GM18861 (cell line): ENCODE results near the gene HAP1.

Source experiments
- ATAC-seq: cut with Tn5 transposase; IDR thresholded peaks from one replicate; pipeline ENCODE4 v1.9.1; 2021; ENCODE audit not compliant: unreplicated experiment

Gene HAP1

GRCh38 chr17:41763327-41763726 is 28.9 kb upstream of the HAP1 start:
- no peak for ATAC-seq

GRCh38 chr17:41762841-41763240 is 28.4 kb upstream of the HAP1 start:
- no peak for ATAC-seq

DNA sequence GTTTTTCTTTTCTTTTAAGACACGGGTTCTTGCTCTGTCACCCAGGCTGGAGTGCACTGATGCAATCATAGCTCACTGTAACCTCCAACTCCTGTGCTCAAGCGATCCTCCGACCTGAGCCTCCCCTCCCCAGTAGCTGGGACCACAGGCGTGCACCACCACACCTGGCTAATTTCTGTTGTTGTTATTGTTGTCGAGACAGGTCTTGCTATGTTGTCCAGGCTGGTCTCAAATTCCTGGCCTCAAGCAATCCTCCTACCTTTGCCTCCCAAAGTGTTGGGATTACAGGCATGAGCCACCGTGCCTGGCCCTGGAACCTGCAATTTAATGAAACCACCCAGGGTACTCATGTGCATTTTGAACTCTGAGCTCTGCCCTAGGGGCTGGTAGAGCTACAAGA is 27.9 kb upstream of the HAP1 start:
- ATAC-seq, result no peak

DNA sequence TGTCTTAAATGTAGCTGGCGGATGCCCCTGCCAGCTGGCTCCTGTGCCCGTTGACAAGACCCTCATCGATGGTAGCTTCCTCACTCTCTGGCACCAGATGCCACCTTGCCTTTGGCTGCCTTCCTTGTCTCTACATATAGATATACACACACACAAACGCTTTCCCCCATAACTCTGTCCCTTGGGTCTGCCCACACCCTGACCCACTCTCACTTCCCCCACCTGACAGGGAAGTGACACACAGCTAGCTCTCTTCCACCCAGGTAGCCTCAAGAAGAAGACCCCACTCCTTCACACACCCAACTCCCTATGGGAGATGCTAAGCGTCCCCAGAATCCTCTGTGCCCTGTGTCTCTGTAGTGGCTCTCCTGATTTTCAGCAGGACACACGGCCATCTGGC is 26.4 kb upstream of the HAP1 start:
- ATAC-seq, result no peak

DNA sequence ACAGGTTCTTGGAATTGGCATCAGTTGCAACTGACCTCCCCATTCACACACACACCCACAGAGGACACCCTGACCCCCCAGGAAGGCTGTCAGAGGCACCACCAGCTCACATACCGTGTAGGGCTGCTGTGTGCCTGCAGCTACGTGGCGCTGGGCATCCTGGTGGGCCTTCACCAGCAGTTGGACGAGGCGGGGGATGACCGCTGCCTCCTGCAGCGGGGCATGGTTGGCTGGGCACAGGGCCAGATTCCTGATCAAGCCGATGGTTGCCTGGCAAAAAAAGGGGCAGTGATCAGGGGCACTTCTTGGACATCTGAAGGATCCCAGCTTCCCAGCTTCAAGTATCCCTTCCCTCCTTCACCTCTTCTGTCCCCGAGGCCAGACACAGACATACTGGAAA is 24.2 kb upstream of the HAP1 start:
- ATAC-seq, result no peak

GRCh38 chr17:41754066-41754465 is 19.6 kb upstream of the HAP1 start:
- ATAC-seq, result no peak

DNA sequence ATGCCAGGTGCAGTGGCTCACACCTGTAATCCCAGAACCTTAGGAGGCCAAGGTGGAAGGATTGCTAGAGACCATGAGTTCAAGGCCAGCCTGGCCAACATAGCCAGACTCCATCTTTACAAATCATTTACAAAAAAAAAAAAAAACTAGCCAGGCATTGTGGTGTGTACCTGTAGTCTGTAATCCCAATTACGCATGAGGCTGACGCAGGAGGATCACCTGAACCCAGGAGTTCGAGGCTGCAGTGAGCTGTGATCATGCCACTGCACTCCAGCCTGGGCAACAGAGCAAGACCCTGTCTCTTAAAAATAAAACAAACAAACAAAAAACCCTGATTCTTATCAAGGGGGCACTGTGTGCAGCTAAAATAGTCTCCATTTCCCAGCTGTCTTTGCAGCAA is 16.8 kb upstream of the HAP1 start:
- ATAC-seq, result no peak

DNA sequence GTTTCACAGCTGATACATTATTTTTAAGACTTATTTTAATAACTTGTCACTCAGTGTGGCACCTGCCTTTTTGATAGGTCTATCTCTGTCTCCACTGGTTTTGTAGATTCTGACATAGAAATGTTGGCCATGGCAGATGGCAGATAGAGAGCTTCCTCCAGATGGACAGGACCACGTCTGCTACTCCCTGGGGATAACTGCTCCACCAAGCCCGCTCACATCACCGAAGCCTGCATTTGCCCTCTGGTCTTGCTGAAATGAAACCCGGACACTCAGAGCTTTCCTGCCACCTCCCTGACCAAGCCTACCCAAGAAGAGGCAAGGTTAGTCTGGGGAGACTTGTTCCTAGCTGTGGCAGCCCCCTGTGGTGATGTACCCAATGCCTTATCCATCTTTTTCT is 16.4 kb upstream of the HAP1 start:
- no peak for ATAC-seq

DNA sequence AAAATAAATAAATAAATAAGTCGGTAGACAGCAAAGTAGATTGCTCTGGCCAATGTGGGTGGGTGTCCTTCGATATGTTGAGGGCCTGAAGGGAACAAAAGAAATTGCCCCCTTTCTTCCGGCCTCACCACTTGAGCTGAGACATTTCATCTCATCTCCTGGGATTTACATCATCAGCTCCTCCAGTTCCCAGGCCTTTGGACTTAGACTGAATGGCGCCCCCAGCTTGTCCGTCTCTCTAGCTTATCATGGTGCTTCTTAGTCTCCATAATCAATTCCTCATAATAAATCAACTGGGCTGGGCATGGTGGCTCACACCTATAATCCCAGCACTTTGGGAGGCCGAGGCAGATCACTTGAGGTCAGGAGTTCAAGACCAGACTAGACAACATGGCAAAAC is 13.8 kb upstream of the HAP1 start:
- no peak for ATAC-seq

GRCh38 chr17:41741709-41742108 is 7.3 kb upstream of the HAP1 start:
- ATAC-seq, result no peak

DNA sequence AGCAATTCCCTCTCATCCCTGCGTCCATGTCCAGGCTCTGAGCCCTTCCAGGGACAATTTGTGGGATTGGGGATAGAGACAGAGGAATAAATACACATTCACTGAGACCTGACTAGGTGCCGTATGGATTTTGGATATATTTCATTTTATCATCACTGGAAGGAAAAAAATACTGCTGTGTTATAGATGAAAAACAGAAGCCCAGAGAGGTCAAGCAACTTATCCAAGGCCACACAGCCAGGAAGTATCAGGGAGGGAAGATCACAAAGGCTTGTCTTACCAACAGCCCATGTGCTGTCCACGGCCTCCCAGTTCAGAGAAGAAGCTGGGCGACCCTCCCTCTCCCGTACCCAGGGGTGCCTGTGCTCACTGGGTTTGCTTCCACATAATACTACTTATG is 6.1 kb upstream of the HAP1 start:
- ATAC-seq, result no peak

DNA sequence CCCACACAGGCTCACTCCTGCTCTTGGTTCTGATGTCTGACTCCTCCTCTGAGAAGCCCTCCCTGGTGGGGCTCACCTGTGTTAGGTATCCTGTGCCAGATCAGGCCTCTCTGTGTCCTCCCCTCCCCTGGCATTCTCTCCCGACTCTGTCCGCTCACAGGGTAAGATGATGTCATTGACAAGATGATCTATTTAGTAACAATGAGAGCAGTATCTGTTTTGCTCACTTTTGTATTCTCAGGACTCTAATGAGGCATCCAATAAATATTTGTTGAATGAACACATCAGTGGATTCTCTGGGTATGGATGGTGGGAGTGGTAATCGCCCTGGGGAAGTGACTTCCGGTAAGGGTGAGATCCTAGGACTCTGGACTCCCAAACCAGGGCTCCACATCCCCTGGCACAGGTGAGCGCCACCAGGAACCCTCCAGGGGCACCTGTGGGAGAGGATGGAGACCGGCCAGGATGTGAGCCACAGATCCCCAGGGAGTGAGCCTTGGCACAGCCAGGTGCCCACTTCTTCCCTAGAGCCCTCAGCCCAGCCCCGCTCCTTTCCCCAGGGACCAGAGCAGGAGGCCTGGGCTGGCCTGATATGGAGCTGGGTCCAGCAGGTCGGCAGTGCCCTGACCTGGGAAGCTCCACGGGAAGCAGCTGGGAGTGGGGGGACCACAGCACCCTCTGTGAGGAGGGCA is 5.4 kb upstream of the HAP1 start:
- ATAC-seq, result no peak

GRCh38 chr17:41738801-41739112 is 4.3 kb upstream of the HAP1 start:
- ATAC-seq, result no peak

GRCh38 chr17:41738077-41738800 is 3.8 kb upstream of the HAP1 start:
- no peak for ATAC-seq

DNA sequence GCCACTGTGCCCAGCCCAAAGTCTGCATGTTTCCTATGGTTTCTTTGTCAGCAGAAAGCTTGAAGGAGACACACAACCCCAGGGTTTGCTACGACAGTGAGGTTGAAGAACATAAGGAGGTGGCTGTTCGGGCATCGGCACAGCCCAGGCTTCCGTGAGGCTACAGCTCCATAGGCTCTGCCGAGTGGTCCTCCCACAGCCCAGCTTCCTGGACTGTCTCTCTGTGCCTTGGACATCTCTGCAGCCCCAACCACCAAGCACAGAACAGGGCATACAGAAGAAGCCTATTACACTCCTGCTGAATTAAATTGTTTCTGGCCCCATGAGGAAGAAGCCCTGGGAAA is 3.2 kb upstream of the HAP1 start:
- no peak for ATAC-seq

DNA sequence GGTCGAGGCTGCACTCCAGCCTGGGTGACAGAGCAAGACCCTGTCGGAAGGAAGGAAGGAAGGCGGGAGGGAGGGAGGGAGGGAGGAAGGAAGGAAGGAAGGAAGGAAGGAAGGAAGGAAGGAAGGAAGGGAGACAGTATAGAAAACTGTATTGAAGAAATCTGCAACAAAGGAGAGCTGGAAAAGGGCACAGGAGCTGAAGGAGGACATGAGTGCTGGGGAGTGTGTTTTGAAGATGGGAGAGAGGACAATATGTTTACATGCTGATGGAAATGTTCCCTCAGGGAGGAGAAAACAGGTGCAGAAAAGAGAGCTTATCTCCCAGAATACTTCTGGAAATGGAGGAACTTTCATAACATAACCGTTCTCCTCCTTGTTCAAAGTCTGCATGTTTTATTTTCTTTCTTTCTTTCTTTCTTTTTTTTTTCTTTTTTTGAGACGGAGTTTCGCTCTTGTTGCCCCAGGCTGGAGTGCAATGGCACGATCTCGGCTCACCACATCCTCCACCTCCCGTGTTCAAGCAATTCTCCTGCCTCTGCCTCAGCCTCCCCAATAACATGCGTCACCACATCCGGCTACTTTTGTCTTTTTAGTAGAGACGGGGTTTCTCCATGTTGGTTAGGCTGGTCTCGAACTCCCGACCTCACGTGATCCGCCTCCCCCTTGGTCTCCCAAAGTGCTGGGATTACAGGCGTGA is 2.7 kb upstream of the HAP1 start:
- ATAC-seq, result no peak

DNA sequence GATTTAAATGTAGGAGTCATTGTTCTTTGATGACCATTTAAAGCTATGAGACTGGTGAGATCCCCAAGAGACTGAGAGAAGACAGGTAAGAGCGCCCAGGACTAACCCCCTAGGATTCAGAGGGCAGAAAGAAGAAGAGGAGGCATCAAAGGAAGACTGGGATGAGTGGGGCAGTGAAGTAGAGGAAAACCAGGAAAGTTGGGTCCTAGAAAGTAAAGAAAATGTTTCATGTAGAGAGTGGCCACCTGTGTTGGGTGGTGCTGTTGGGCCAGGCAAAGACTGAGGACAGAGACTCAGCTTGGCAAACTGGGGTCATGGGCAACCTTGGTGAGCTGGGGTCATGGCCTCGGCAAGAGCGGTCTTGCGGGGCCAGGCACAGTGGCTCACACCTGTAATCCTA is 1.3 kb upstream of the HAP1 start:
- no peak for ATAC-seq

- no peak for ATAC-seq
Measured at GRCh38 chr17:41734949-41735313, 488 bp upstream of the HAP1 start.

GRCh38 chr17:41733348-41734138 is 900 bp downstream of the HAP1 start:
- no peak for ATAC-seq

DNA sequence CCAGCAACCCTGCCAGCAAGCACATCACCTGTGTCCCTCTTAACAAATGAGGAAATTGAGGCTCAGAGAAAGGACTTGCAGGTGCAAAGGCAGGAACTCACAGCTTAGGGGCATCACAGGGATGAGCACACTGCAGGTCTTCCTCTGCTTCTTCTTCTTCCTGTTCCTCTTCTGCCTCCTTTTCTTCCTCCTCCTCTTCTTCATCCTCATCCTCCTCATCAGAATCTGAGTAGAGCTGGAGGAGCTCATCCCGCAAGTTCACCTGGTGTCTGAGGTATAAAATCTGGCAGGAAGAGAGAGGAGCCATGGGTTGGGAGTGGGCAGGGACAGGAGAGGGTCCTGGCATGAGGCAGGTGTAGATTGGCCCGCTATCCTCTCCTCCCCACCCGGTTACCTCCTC is 2.6 kb downstream of the HAP1 start:
- no peak for ATAC-seq

GRCh38 chr17:41730479-41730878 is 4.0 kb downstream of the HAP1 start:
- ATAC-seq, result no peak

GRCh38 chr17:41728056-41728455 is 6.4 kb downstream of the HAP1 start:
- ATAC-seq, result no peak
